Endodermal cell (in vitro differentiated cells): ENCODE measurements around the gene CXCR3. TPM values are rescaled to one million over a fixed set of nuclear protein-coding genes. Genes with fewer than 3 reads are reported as not detected.

ENCODE experiments used
- DNase-seq: peaks from one replicate; pipeline ENCODE4 v3.0.0-alpha.2; 2017
- H3K27ac ChIP-seq: 2 replicates; pipeline ENCODE4 v1.5.1; 2013; ENCODE audit warnings: mild to moderate bottlenecking, low read depth, low read length, moderate library complexity
- H3K27me3 ChIP-seq: 2 replicates; pipeline ENCODE4 v1.6.1; 2013; ENCODE audit warnings: mild to moderate bottlenecking, low read length, moderate library complexity; ENCODE audit not compliant: insufficient read depth, control insufficient read depth, poor library complexity, severe bottlenecking
- H3K36me3 ChIP-seq: 2 replicates; pipeline ENCODE4 v1.7.0; 2013; ENCODE audit warnings: mild to moderate bottlenecking, low read length, moderate library complexity; ENCODE audit not compliant: control insufficient read depth, insufficient read depth
- H3K4me1 ChIP-seq: one replicate; pipeline ENCODE4 v1.7.0; 2013; ENCODE audit warnings: low read length; ENCODE audit not compliant: control insufficient read depth, insufficient read depth
- H3K4me3 ChIP-seq: 2 replicates; pipeline ENCODE4 v1.5.1; 2013; ENCODE audit warnings: mild to moderate bottlenecking, low read length, moderate library complexity
- H3K9ac ChIP-seq: 2 replicates; pipeline ENCODE4 v1.6.1; 2013; ENCODE audit warnings: mild to moderate bottlenecking, low read length, moderate library complexity; ENCODE audit not compliant: poor library complexity, severe bottlenecking; ENCODE audit errors: extremely low read depth
- H3K9me3 ChIP-seq: 2 replicates; pipeline ENCODE4 v1.6.1; 2013; ENCODE audit warnings: mild to moderate bottlenecking, low read length, moderate library complexity; ENCODE audit not compliant: control insufficient read depth
- H3K27ac Mint-ChIP-seq: 2 replicates; pipeline ENCODE4 v1.8.0; 2020; ENCODE audit warnings: mixed read lengths
- H3K27me3 Mint-ChIP-seq: 2 replicates; pipeline ENCODE4 v1.8.0; 2021; ENCODE audit warnings: mild to moderate bottlenecking, mixed read lengths; ENCODE audit not compliant: insufficient read depth
- H3K36me3 Mint-ChIP-seq: 2 replicates; pipeline ENCODE4 v1.8.0; 2020; ENCODE audit warnings: low read depth, mixed read lengths
- H3K4me1 Mint-ChIP-seq: 2 replicates; pipeline ENCODE4 v1.8.0; 2020; ENCODE audit warnings: mixed read lengths
- H3K4me3 Mint-ChIP-seq: 2 replicates; pipeline ENCODE4 v1.8.0; 2020; ENCODE audit warnings: mild to moderate bottlenecking, moderate library complexity, mixed read lengths
- H3K9me3 Mint-ChIP-seq: 2 replicates; pipeline ENCODE4 v1.8.0; 2020; ENCODE audit warnings: mild to moderate bottlenecking, mixed read lengths
- WGBS, 2 experiments: methylation state at CpG; one replicate each; pipeline versions ENCODE4 v1.1.5 to v1.1.7; 2013; ENCODE audit warnings: missing lambda C conversion rate in 2 of 2, mixed read lengths in 1 of 2; ENCODE audit not compliant: insufficient coverage in 1 of 2, insufficient read length in 1 of 2; 5-methylcytosine and 5-hydroxymethylcytosine counted together
- total RNA-seq, 2 donors: library from RNA; stranded (reverse); fragmentation: NEBNext Ultra II Directional in 1 of 2; extraction: Animal tissue kit (Norgen Biotek cat#: 25700) in 1 of 2; gene quantifications; 2 replicates in 1 of 2; 3 replicates in 1 of 2; pipeline ENCODE4 v1.2.1, GENCODE V29; 2021
- TF ChIP-seq, protein P1 (sequence below): fragments of 200-600 bp; sonication (generic); conservative IDR thresholded peaks from 2 replicates; pipeline ENCODE4 v1.5.0; 2021; ENCODE audit warnings: antibody characterized with exemption, mild to moderate bottlenecking

CXCR3 gene
- total RNA-seq, 2 donors from 2014 or later = not detected

GRCh38 chrX:71619193-71619592 lies 882 bp upstream of the CXCR3 start:
- no peak overlapping the region for H3K9ac ChIP-seq
- Mint-ChIP-seq H3K9me3 (peaks cover 82% of the 10 kb centered on the region), H3K27ac (no peak overlapping the region), H3K36me3 (peaks cover 6% of the 10 kb centered on the region), H3K4me3 (no peak overlapping the region), H3K27me3 (no peaks in the 10 kb centered on the region), H3K4me1 (no peaks in the 10 kb centered on the region)
- no peak overlapping the region for H3K4me3 ChIP-seq
- 99% methylated on average over 7 of the region's 8 CpGs; no CpG with 5 or more reads in 1 of the 2 experiments for WGBS, 2 experiments
- TF ChIP-seq, protein P1, sequence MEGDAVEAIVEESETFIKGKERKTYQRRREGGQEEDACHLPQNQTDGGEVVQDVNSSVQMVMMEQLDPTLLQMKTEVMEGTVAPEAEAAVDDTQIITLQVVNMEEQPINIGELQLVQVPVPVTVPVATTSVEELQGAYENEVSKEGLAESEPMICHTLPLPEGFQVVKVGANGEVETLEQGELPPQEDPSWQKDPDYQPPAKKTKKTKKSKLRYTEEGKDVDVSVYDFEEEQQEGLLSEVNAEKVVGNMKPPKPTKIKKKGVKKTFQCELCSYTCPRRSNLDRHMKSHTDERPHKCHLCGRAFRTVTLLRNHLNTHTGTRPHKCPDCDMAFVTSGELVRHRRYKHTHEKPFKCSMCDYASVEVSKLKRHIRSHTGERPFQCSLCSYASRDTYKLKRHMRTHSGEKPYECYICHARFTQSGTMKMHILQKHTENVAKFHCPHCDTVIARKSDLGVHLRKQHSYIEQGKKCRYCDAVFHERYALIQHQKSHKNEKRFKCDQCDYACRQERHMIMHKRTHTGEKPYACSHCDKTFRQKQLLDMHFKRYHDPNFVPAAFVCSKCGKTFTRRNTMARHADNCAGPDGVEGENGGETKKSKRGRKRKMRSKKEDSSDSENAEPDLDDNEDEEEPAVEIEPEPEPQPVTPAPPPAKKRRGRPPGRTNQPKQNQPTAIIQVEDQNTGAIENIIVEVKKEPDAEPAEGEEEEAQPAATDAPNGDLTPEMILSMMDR = no peak
- DNase-seq = no peak
- no peaks in the 10 kb centered on the region for H3K4me1 ChIP-seq
- no peaks in the 10 kb centered on the region for H3K27me3 ChIP-seq
- H3K27ac ChIP-seq = no peak overlapping the region
- no peaks in the 10 kb centered on the region for H3K36me3 ChIP-seq
- no peaks in the 10 kb centered on the region for H3K9me3 ChIP-seq

DNA sequence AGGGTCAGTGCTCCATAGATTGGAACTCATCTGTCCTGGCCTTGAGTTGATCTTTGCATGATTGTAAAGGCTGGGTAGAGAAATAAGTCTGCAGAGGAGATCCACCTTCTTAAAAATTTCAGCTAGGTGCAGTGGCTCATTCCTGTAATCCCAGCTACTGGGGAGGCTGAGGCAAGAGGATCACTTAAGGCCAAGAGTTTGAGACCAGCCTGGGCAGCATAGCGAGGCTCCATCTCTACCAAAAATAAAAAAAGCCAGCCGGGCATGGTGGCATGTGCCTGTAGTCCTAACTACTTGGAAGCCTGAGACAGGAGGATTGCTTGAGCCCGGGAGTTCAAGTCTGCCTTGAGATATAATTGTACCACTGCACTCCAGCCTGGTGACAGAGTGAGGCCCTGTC lies 476 bp upstream of the CXCR3 start:
- H3K36me3 ChIP-seq = no peaks in the 10 kb centered on the region
- H3K27me3 ChIP-seq = no peaks in the 10 kb centered on the region
- no peak for DNase-seq
- H3K9ac ChIP-seq = no peak overlapping the region
- H3K4me3 ChIP-seq = no peak overlapping the region
- no peak overlapping the region for H3K27ac ChIP-seq
- 92% methylated on average over 3 of the region's 3 CpGs; no CpG with 5 or more reads in 1 of the 2 experiments for WGBS, 2 experiments
- Mint-ChIP-seq H3K27ac (no peak overlapping the region), H3K36me3 (peaks cover 7% of the 10 kb centered on the region), H3K9me3 (peaks cover 81% of the 10 kb centered on the region), H3K4me1 (no peaks in the 10 kb centered on the region), H3K4me3 (no peak overlapping the region), H3K27me3 (no peaks in the 10 kb centered on the region)
- TF ChIP-seq, protein P1 = no peak
- H3K4me1 ChIP-seq = no peaks in the 10 kb centered on the region
- no peaks in the 10 kb centered on the region for H3K9me3 ChIP-seq

- DNase-seq = no peak
- TF ChIP-seq, protein P1 = no peak
- H3K9ac ChIP-seq = no peak overlapping the region
- H3K4me1 ChIP-seq = no peaks in the 10 kb centered on the region
- H3K27ac ChIP-seq = no peak overlapping the region
- no peaks in the 10 kb centered on the region for H3K27me3 Mint-ChIP-seq
- H3K27ac Mint-ChIP-seq = no peak overlapping the region
- peaks cover 80% of the 10 kb centered on the region for H3K9me3 Mint-ChIP-seq
- 88% methylated on average over 6 of the region's 8 CpGs; no CpG with 5 or more reads in 1 of the 2 experiments for WGBS, 2 experiments
- no peaks in the 10 kb centered on the region for H3K27me3 ChIP-seq
- H3K36me3 ChIP-seq = peaks cover 1% of the 10 kb centered on the region
- H3K36me3 Mint-ChIP-seq = peaks cover 15% of the 10 kb centered on the region
- no peak overlapping the region for H3K4me3 Mint-ChIP-seq
- no peak overlapping the region for H3K4me3 ChIP-seq
- H3K9me3 ChIP-seq = no peaks in the 10 kb centered on the region
- no peaks in the 10 kb centered on the region for H3K4me1 Mint-ChIP-seq
Measured at GRCh38 chrX:71617742-71618141, 569 bp downstream of the CXCR3 start.
